Right atrium auricular region (tissue), 2 donors: ENCODE results near the gene KIRREL3. TPM values are rescaled to one million over a fixed set of nuclear protein-coding genes. Genes with fewer than 3 reads are reported as not detected.

Experiments
- DNase-seq: peaks from one replicate; pipeline ENCODE4 v3.0.0-alpha.2; 2019; ENCODE audit warnings: low spot score
- H3K27ac ChIP-seq, 2 donors: fragments of 200-600 bp; sonication (generic); 1 replicate in 1 of 2; 2 replicates in 1 of 2; pipeline ENCODE4 v1.5.1; 2016 to 2019
- H3K27me3 ChIP-seq, 2 donors: fragments of 200-600 bp; sonication (generic); one replicate each; pipeline versions ENCODE4 v1.5.1 to v1.6.0; 2017 to 2019
- H3K36me3 ChIP-seq: fragments of 200-600 bp; sonication (generic); one replicate; pipeline ENCODE4 v1.5.1; 2016
- H3K4me1 ChIP-seq, 2 donors: fragments of 200-600 bp; sonication (generic); one replicate each; pipeline versions ENCODE4 v1.5.1 to v1.6.0; 2017 to 2019
- H3K4me3 ChIP-seq, 2 donors: fragments of 200-600 bp; sonication (generic); 1 replicate in 1 of 2; 2 replicates in 1 of 2; pipeline ENCODE4 v1.5.1; 2017 to 2019; ENCODE audit warnings: mild to moderate bottlenecking in 1 of 2, moderate library complexity in 1 of 2
- H3K9me3 ChIP-seq, 2 donors: fragments of 200-600 bp; sonication (generic); one replicate each; pipeline ENCODE4 v1.5.1; 2019
- total RNA-seq, 2 donors: library from RNA; depleted of rRNA; stranded (reverse); fragments of >200 nt; gene quantifications; one replicate each; pipeline ENCODE4 v1.1.0, GENCODE V29; 2016
- TF ChIP-seq, protein P1 (sequence below), 2 donors: fragments of 200-600 bp; sonication (generic); IDR thresholded peaks; one replicate each; pipeline ENCODE4 v1.5.1; 2019; ENCODE audit warnings: antibody characterized with exemption in 2 of 2

KIRREL3 gene
- total RNA-seq, 2 donors from 2014 or later: 0.51 to 0.74 TPM

DNA sequence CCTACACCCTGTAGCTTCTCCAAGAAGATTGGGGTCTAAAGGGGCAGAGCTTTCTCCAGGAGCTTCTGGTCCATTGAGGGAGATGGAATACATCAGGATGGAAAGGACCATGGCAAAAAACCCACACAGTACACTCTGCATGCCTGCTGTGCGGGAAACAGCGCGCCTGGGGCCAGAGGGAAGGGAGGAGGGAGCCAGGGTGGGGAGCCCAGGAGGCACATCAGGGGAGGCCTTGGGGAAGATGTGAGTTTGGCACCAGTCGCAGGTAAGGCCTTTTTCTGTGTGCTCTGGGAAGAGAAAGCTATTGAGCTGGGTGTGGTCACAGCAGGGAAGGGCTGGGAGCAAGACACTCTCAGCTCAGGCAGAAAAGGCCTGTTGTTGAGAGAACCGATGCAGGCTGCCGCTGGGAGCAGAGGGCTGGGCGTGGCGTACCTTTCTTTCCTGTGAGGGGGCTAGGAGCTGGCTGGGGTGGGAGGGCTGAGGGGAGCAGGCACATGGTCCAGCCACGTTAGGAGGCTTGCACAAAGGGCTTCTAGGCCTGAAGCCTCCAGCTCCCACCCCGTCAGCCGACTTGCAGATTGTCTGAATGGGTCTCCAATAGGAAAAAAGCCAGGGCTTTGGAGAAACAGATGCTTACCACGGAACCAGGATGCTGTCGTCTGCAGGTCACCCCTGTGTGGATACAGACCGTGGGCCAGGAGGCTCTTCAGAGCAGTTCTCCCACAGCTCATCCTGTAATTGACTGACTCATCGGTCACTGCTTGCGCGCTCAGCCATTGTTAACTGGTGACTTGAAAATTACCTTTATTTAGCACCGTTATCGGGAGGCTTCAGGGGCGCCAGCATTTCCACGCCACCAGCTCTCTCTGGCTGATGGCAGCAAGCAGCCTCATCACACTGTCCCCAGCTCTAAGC, 407.8 kb downstream of the KIRREL3 start:
- Histone ChIP-seq H3K9me3 (no peaks in the 10 kb centered on the region), H3K4me3 (no peak overlapping the region), H3K27ac (no peak overlapping the region), H3K36me3 (no peaks in the 10 kb centered on the region), H3K27me3 (no peaks in the 10 kb centered on the region), H3K4me1 (no peaks in the 10 kb centered on the region)
- DNase-seq: no peak
- TF ChIP-seq, protein P1, sequence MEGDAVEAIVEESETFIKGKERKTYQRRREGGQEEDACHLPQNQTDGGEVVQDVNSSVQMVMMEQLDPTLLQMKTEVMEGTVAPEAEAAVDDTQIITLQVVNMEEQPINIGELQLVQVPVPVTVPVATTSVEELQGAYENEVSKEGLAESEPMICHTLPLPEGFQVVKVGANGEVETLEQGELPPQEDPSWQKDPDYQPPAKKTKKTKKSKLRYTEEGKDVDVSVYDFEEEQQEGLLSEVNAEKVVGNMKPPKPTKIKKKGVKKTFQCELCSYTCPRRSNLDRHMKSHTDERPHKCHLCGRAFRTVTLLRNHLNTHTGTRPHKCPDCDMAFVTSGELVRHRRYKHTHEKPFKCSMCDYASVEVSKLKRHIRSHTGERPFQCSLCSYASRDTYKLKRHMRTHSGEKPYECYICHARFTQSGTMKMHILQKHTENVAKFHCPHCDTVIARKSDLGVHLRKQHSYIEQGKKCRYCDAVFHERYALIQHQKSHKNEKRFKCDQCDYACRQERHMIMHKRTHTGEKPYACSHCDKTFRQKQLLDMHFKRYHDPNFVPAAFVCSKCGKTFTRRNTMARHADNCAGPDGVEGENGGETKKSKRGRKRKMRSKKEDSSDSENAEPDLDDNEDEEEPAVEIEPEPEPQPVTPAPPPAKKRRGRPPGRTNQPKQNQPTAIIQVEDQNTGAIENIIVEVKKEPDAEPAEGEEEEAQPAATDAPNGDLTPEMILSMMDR (IDR thresholded peaks at IDR 0.05): no peak

DNA sequence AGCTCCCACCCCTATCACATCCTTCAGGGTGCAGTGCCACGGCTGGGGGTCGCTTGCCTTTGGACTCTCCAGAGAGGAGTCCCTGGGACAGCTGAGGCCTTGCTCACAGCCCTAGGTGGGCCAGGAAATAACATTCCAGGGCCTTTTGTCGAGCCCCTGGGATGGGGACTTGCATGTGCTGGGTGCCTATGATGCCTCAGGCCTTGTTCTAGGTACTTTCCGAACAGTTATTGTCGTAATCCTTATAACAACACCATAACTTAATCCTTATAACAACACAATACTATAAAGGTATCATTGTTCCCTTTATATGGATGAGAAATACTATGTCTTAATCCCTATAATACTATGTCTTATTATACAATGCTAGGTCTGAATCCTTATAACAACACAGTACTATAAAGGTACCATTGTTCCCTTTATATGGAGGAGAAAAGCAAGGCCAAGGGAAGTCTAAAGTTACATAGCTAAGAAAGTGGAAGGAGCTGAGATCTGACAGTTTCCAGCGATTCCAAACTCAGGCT, 408.5 kb downstream of the KIRREL3 start:
- Histone ChIP-seq H3K4me1 (no peaks in the 10 kb centered on the region), H3K27me3 (no peaks in the 10 kb centered on the region), H3K27ac (no peak overlapping the region), H3K36me3 (no peaks in the 10 kb centered on the region), H3K4me3 (no peak overlapping the region), H3K9me3 (no peaks in the 10 kb centered on the region)
- TF ChIP-seq, protein P1 (IDR thresholded peaks at IDR 0.05): no peak
- no peak for DNase-seq

DNA sequence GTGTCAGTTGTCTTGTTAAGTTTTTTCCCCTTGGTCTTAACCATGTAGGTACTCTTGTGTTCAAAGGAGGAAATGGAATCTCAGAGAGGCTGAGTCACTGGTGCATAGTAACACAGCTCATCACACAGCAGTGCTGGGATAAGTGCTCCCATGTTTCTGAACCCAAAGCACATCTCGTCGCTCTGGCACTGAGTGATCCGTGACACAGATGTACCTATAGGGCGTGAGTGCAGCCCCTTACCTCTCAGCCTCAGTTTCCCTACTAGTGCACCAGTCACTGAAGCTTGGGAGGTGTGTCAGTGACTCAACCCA, 411.1 kb downstream of the KIRREL3 start:
- peaks cover 0 to 11% of the 10 kb centered on the region in 2 donors for H3K4me1 ChIP-seq
- no peaks in the 10 kb centered on the region for H3K27me3 ChIP-seq
- no peaks in the 10 kb centered on the region for H3K9me3 ChIP-seq
- H3K27ac ChIP-seq: no peak overlapping the region
- H3K36me3 ChIP-seq: no peaks in the 10 kb centered on the region
- TF ChIP-seq, protein P1 (IDR thresholded peaks at IDR 0.05): no peak
- DNase-seq: no peak
- no peak overlapping the region for H3K4me3 ChIP-seq

DNA sequence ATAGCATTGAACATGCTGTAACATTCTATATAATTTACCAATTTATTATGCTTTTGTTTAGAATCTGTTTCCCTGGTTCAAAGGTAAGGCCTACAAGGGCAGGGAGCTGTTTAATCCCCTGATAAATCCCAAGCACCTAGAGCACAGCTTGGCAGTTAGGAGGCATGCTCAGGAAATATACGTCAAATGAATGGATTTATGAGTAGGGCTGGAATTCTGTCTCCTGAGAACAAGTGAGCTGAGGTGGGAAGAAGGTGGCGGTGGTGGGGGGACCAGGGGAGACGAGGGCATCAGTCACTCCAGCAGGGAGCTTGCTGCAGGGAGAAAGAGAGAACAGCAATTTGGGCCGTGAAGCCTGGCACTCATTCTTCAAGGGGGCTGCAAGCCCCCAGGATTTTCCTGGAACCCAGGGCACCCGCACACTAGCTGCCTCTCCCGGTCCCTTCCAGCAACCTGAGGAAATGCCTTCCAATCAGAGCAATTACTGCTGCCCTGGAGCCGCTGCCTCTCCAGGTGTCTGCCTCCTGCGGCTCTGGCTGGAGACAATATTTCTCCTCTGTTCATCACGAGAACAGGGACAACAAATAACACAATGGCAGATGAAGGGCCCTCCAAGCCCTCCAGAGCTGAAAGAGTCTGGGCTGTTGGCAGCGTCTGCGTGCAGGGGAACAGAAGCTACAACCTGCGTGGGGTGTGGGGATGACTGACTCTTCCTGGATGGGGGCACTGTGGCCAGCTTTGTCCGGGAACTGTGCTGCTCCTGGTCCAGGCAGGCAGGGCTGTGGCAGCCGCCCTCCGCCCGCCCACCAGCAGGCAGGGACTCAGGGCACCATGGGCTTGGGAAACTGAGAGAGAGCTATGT, 411.7 kb downstream of the KIRREL3 start:
- TF ChIP-seq, protein P1 (IDR thresholded peaks at IDR 0.05): no peak
- H3K27me3 ChIP-seq: no peaks in the 10 kb centered on the region
- H3K36me3 ChIP-seq: no peaks in the 10 kb centered on the region
- no peak overlapping the region for H3K27ac ChIP-seq
- H3K9me3 ChIP-seq: no peaks in the 10 kb centered on the region
- DNase-seq: no peak
- no peak overlapping the region for H3K4me3 ChIP-seq
- H3K4me1 ChIP-seq: peaks cover 0 to 11% of the 10 kb centered on the region in 2 donors

DNA sequence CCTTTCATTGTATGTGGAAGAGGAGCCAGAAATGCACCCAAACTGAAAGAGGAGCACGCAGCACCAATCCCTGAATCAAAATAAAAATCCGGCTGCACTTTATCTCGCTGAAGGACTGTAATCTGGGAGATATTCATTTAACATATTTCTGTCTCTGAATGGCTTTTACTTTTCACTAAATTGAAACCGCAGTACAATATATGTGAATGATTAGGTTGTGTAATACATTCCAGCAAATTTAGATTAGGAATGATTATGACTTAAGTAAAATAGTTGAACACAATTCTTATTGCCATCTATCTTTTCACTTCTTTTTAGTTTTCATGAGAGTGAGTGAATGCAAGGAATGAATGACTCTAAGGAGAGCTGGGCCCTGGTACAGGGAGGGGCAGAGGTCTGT, 413.0 kb downstream of the KIRREL3 start:
- no peaks in the 10 kb centered on the region for H3K36me3 ChIP-seq
- no peak for DNase-seq
- H3K27me3 ChIP-seq: no peaks in the 10 kb centered on the region
- H3K4me1 ChIP-seq: peaks cover 0 to 11% of the 10 kb centered on the region in 2 donors
- H3K9me3 ChIP-seq: no peaks in the 10 kb centered on the region
- H3K4me3 ChIP-seq: no peak overlapping the region
- no peak overlapping the region for H3K27ac ChIP-seq
- TF ChIP-seq, protein P1 (IDR thresholded peaks at IDR 0.05): no peak
